NCI-H524 (cell line): ENCODE measurements around the gene CBX7.
A peak's percentile ranks its signal among the peaks of the same experiment; 100 is the strongest.

Source experiments
- DNase-seq, 2 experiments: peaks; one replicate each; lab custom pipeline; 2025; lab: John Stamatoyannopoulos, UW

The CBX7 gene

DNA sequence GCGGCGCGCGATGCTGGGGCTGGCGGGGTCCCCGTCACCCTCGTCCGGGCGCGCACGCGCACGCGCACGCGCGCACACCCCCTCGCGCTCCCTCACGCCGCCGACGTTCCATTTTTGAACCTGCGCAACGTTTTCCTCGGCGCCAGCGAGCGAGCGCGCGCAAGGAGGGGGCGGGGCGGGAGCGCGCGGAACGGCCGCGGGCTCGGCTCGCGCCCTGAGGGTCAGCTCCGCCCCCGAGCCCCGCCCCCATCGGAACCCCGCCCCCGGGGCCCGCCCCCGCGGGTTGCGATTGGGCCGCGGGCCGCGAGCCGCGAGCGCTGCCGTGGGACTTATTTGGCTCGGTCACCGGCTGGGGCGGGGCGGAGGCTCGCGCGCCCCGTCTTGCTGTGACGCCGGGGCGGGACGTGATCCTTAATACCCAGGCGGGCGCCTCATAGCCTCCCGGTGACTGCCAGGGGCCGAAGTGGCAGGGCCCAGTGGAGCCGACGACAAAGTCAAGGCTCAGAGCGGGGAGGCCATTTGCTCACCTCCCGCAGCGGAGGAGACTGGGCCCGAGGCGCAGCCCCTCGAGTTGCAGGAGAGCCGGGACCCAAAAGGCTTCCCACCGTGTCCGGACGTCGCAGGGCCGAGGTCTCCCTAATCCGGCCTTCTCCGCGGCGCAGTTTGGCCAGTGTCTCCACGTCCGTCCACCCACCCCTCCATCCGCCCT lies at the start of gene CBX7:
CBX7 (minus strand) TSS at position 170 of the 709 bp plus-strand sequence. CDS start 236 bp downstream, outside the sequence.
- DNase-seq = peak; percentile 88 to 89

DNA sequence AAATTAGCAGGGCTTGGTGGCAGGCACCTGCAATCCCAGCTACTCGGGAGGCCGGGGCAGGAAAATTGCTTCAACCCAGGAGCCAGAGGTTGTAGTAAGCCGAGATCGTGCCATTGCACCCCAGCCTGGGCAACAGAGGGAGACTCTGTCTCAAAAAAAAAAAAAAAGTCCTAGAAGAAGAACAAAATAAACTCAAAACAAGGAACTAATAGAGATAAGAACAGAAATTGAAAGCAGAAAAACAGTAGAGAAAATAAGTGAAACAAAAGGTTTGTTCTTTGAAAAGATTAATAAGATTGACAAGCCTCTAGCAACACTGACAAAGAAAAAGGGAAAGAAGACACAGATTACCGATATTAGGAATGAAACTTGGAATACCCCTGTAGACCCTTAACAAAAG lies 45.1 kb upstream of the CBX7 start:
- no peak for DNase-seq

DNA sequence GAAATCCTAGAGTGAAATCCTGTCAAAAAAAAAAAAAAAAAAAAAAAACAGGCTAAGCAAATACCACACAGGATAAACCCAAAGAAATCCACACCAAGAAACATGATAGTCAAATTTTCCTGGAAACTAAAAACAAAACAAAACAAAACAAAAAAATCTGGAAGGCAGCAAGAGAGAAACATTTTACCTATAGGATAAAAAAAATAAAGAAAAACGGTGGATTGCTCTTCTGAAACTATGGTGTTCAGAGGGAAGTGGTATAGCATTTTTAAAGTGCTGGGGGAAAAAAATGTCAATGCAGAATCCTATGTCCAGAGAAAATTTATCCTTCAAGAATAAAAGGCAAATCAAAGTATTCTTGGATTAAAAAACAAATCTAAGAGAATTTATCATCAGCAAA lies 41.6 kb upstream of the CBX7 start:
- DNase-seq = no peak

DNA sequence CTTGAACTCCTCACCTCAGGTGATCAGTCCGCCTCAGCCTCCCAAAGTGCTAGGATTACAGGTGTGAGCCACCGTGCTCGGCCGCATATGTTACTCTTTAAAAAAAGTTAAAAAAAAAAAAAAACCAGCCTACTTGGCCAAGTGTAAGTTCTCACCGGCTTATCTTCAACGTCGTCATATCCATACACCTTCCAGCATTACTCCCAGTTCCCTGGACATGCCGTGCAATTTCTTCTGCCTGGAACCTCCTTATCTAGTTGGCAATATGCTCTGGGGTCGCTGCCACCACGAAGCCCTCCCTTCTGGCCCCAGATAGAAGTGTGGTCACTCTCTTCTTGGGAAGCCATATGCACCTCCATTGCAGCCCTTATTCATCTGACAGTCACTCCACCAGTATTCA lies 36.3 kb upstream of the CBX7 start:
- no peak for DNase-seq

DNA sequence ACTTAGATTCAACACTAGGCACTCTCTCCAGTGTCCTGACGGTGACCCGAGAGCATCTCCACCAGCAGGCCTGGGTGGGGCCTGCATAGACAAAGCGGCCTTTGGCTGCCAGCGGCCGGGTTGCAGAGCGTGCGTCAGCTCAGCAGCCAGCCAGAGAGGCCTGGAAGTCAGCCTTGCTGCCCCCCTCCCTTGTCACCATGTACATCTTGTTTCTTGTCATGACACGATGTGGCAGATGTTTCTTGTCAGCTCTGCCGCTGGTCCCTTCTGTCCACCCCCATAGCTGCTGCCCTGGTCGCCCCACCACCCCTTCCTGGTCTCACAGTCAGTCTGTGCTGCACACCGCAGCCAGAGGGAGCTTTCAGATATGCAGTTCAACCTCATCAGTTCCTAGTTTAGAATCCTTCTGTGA lies 33.1 kb upstream of the CBX7 start:
- no peak for DNase-seq

DNA sequence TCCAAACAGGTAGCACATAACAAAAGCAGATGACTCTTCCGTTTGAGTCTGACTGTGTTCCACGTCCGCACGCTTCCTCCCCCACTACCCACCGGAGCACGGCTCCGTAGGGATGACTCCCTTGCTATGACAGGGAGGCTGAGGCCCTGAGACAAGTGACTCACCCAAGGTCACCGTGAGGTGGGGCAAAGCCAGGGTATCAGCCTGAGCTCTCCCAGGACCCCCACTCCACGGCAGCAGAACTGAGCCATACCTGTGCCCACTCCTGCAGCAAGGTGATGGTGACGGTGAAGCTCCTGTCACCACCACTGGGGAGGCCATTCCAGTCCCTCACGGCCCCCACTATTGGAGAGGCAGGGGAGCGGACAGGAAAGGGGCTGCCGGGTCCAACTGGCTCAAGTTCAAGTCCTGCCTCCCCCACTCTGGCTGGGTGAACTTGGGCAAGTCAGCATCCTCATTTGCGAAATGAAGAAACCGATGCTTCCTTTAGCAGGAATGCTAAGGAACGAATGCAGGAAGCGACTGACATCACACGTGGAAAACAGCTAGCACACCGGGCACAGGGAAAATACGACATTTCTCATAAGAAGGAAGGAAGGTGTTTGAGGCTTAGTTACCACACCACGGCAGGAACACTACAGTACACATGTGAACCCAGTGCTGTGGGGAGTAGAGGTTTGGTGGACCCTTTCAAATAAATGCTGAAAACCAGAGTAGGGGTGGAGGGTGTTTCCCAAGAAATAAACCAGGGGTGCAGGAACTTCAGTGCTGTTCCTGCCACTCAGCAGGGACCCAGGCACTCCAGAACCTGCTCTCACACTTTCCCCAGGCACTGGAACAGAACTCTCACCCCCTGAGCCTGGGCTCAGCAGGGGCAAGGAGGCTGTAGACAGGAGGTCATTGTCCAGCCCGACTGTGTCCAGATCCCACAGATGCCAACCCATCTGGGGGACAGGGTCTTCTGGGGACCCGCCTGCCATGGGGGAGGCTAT lies 32.4 kb upstream of the CBX7 start:
- no peak for DNase-seq

DNA sequence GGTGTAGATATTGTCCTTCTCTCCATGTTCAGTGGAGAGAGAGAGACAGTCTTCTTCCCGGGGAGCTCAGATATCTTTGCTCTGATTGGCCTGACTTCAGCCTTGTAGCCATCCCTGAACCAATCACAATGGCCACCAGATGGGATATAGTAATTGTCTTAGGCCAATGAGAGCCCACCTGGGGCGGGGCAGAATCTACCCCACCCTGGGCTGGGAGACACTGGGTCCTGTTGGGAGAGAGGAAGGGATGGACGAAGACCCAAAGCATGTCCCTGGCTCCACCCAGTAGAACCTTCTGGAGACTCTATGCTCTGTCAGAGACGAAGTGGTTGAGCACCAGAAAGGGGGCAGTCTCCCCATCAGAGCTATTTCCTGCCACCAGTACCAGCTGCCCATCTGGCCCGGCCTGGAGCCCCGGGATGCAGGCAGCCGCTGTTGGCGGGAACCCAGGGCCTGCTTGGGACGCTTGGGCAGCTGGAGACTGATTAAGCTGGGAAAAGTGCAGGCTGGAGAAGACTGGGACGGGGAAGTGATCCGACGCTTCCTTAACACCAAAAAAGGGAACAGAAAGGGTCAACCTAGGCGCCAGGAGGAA lies 31.6 kb upstream of the CBX7 start:
- peak; percentile 68 to 90 for DNase-seq

DNA sequence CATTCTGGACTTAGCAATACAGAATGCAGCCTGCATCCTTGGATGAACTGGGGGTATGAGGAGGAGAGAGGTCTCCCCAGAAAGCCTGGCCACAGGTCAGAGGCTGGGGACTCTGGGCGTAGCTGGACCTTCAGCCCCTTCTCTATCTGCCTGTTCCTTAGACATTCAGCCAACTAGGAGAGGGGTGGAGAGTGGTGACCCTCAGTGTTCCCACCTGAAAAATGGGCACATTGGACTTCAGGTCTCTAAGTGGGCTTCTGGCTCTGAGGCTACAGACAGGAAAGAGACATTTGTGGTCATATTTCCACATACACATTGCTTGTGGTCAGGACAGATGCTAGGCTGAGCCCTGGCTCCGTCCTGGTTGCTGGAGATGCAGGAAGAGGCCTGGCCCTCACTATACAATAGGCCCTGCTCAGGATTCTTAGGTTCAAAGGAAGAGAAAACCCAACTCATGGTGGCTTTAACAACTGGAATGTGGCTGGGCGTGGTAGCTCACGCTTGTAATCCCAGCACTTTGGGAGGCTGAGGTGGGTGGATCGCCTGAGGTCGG lies 30.1 kb upstream of the CBX7 start:
- DNase-seq = no peak

DNA sequence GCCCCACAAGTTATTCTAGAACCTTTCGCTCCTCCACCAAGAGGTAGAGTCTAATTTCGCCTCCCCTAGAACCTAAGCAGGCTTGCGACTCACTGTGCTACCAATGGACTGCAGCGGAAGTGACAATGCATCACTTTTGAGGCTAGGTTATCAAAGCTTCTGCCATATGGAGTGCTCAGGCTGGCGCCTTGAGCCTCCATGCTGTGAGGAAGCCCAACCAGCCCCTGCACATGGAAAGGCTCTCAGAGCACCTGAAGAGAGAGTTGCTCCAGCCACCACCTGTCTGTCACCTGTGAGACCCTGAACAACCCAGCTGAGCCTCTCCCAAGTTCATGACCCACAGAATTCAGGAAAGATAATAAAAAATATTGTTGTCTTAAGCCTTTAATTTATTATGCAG lies 29.3 kb upstream of the CBX7 start:
- DNase-seq = no peak

DNA sequence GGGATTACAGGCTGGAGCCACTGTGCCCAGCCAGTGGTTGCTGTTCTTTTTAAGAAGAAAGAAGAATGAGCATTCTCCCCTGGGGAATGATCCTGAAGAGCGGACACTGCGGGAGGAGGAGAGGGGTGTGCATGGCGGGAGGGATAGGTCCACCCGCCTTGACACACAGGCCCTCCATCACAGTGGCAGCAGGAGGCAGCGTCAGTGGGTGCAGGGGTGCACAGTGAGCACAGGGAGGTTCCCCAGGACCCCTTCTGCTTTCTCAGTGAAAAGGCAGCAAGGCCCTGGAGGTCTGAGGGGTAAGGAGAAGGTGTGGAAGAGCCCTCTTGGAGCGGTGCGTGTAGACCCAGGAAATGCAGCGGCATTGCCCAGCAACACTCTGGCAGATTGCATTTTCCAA lies 28.9 kb upstream of the CBX7 start:
- DNase-seq = no peak

DNA sequence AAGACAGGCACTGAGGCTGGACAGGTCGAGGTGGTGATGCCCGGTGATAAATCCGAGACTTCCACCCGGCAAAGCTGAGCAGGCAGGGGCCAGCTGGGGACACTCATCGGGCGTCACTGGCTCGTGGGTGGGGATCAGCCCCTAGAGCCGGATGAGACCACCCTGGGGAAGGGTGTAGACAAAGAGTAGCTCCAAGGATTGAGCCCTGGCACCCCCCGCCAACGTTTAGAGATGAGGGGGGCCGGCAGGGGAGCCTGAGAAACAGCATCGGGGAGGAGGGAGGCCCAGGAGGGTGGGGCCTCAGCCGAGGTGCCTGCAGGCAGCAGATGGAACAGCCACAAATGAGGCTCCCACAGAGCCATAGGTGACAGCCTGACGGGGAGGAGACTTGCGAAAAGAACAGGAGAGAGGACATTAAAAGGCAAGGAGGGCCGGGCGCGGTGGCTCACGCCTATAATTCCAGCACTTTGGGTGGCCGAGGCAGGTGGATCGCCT lies 27.4 kb upstream of the CBX7 start:
- DNase-seq = peak; percentile 58 to 80

DNA sequence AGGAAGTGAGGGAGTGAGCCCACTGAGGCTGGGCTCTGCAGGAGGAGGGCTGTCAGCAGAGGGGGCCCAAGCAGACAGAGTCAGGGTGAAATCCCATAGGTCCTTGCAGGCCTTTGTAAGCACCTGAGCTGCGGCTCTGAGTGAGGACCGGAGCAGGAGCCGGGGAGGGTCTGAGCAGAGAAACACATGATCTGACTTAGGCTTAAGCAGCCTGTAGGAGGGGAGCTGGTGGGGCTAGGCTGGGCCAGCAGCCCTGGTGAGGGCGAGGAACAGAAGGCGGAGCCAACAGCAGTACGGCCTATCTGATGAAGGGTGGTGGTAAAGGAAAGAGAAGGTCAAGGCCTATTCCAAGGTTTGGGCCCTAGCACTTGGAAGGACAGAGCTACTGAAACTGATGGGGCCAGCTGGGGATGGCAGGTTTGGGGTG lies 26.9 kb upstream of the CBX7 start:
- peak in 1 of 2 experiments; percentile 45 for DNase-seq

DNA sequence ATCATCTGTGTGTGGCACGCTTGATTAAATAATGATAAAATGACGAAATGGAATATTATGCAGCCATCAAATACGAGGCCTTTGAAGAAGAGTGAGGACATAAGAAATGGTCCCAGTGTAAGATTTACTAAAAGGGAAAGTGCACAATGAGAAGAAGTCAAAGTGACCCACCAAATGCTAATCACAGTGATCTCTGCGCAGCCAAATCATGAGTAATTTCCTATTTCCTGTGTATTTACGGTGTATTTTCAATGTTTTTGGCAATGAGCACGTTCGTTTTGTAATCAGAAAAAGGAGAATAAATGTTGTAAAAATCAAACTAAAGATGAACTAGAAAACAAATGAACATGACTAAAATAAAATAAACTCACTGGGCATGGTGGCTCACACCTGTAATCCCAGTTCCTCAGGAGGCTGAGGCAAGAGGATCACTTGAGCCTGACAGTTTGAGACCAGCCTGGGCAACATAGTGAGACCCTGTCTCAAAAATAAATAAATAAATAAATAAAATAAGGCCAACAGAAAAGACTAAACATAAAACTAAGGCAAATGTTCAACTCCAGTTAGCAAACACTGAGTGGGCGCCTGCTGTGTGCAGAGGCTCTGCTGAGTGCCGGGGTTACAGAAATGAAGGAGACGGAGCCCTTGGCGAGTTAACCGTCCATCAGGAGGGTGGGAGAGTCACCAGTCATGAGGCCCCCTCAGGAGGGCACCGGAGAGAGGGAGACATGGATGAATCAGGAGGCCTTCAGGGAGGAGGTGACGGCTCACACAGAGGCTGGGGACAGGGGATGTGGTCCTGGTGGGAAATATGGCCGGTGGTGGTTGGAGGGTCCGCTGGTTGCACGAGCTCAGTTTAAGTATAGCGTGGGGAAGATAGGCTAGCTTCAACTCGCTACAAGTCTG lies 26.0 kb upstream of the CBX7 start:
- no peak for DNase-seq

DNA sequence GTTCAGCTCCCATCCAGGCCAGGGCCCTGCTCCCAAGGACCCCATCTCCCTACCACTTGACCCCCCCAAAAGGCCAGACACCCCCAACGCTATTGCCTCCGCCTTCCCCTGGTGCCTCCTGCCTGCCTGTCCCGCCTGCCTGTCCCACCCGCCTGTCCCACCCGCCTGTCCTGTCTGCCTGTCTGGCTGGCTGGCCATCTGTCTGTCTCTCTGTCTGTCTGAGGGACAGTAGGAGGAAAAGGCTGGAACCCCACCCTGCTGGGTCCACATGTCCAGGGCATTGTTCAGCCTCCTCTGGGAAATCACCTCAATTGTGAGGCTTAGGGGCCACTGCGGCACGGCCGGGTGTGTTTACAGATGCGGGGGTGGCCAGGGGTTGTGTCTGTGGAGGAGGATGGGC lies 25.3 kb upstream of the CBX7 start:
- DNase-seq = no peak

DNA sequence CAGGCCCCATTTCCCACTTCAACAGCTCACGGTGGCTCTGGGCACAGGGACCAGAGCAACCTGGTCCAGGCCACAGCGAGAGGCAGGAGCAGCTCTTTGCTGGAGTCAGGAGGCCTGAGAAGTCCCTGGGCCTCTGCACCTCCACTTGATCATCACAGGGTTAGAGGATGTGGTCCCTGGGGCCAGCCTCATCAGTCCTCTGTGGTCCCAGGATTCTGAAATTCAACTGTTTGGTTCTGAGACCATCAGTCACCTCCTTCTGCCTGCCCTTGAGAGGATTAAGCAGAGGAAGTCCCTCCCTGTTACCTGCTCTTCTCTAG lies 24.9 kb upstream of the CBX7 start:
- DNase-seq = no peak

DNA sequence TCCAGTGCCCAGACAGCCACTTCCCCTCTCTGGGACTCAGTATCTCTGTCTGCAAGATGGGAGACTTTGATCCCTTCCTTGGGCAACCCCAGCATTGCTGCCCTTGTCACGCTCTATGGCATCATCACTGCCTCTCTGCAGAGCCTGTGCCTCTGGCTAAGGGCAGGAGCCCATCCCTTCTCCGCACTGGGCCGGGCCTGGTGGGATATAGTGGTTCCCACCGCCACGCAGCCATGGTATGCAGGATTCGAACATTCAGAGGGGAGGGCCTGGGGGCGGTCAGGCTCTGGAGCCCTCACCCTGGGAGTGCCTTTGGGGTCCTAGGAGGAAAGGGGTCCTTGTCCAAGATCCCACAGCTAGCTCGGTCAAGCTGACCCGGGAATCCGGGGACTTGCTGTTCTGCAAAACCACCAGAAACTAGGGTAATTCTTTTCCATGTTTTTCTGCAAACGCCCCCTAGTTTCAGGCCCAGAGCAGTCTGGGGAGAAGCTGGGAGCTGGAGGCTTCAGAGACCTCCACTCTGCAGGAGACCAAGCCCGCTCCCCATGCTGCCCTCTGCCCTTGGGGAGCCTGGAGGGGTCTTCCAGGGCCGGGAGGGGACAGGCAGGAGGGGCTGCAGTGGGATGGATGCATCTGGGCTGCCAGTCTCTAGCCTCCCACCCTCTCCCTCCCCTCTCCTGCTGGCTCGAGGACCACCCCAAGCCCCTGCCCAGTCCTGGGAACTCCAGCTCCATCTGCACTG lies 24.4 kb upstream of the CBX7 start:
- no peak for DNase-seq

DNA sequence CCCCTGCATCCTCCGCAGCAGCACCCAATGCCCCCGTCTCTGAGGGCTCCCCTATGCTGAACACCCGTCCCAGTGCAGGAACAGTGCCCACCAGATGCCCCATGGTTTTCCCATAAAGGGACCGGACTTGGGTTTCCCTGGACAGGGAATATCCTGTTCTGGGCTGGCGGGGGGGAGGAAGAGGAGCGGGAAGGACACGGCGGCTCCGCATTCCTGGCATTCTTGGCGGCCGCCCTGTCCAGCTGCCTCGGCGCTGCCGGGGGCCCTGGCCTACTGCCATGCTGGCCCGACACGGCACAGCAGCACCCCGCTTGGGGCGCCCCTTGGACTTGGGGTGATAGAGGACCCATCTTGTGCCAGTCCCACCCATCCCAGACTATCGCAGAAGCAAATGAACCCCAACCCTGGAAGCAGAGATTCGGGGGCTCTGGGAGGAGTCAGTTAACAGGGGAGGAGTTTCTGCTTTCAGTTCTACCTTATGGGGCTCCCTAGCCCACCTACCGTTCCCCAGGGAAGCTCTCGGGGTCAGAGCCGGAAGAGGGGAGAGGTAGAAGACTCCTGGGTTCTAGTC lies 23.7 kb upstream of the CBX7 start:
- DNase-seq = no peak

DNA sequence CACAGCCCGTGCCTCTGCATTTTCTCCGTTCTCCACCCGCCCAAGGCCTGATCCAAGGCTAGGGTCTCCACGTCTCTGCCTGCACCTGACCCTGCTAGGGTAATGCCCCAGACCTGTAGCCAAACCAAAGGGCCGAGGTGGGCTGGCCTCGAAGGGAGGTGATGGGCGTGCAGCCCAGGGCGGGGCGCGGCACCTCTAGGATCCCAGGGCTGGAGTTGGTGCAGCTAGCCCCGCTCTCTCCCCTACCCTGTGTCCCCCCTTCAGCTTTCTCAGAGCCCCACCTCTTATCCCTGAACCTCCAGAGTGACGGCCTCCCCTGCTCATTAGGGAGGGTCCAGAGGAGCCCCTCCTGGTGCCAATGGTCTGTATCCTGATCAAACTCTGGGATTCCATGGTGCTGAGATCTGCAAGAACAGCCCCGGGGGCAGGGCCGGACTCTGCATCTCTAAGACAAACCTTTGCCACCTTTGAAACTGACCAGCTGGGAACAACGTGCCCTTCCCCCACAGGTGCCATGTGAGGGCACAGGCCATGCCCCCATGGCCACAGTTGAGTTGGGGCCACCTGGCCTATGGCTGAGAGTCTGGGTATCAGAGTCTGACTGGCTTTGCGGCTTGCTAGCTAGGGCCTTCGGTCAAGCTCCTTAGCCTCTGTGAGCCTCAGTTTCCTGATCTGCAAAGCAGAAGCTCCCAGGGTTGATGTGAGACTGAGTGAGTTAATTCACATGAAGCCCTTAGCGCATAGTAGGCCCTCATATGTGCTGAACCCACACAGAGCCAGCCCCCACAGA lies 23.1 kb upstream of the CBX7 start:
- DNase-seq = no peak
